B cell (primary cell): ENCODE results near the gene NIBAN1.

ENCODE experiments used
- EZH2 ChIP-seq: IDR thresholded peaks from 2 replicates; pipeline ENCODE4 v1.6.1; 2012; ENCODE audit warnings: borderline replicate concordance, low read depth, mild to moderate bottlenecking, moderate library complexity, low read length; ENCODE audit not compliant: insufficient read depth, poor library complexity, severe bottlenecking
- TF ChIP-seq, protein P1 (sequence below): fragments of 200-600 bp; IDR thresholded peaks from one replicate; pipeline ENCODE4 v1.8.0; 2022; ENCODE audit warnings: antibody characterized with exemption, mild to moderate bottlenecking

DNA sequence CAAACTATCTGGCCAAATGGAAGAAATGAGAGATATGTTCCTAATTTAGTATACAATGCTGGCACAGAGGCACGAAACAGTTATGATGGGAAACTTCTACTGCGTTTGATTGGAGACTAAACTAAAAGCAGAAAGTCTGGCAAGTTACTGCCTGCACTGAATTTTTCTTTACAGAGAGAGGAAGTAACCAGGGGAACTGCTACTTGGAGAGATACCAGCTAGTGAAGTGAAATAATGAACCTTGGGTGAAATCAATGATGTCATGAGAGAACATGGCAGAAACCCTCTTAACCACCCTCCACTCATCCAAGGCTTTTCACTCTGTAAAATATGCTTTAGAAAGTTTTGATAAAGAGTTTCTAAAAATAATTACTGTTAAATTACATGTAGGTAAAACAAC, 29.3 kb downstream of the NIBAN1 start:
- TF ChIP-seq, protein P1, sequence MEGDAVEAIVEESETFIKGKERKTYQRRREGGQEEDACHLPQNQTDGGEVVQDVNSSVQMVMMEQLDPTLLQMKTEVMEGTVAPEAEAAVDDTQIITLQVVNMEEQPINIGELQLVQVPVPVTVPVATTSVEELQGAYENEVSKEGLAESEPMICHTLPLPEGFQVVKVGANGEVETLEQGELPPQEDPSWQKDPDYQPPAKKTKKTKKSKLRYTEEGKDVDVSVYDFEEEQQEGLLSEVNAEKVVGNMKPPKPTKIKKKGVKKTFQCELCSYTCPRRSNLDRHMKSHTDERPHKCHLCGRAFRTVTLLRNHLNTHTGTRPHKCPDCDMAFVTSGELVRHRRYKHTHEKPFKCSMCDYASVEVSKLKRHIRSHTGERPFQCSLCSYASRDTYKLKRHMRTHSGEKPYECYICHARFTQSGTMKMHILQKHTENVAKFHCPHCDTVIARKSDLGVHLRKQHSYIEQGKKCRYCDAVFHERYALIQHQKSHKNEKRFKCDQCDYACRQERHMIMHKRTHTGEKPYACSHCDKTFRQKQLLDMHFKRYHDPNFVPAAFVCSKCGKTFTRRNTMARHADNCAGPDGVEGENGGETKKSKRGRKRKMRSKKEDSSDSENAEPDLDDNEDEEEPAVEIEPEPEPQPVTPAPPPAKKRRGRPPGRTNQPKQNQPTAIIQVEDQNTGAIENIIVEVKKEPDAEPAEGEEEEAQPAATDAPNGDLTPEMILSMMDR: no peak
- no peak for TF ChIP-seq EZH2
